ENCODE results near the gene UFL1.

Gene UFL1

DNA sequence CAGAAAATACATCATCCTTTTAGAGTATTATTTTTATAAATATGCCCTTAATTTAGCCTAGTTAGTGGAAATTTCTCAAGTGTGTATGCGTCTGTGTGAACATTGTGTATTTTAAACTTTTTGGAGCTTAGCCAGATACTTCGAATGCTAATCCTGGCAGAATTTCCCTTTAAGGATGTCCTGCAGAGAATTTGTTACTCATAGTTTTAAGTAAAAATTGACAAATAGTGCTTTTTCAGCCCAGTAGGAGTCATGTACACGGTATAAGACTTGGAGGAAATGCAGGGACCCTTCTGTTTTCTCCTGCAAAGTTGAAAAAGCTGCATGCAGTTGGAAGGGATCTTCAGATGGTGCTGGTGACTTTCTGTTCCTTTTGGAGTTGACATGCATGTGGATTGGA, 41.3 kb downstream of the UFL1 start, which contains the start of gene FHL5:
FHL5 (plus strand) TSS at position 243 of the 400 bp plus-strand sequence. CDS start 40,486 bp downstream, outside the sequence.
- POLR2A ChIA-PET = no interaction called here
- no peak within 1 kb of the TSS for H3K4me3 ChIP-seq (ENCODE audit: low read depth, low read length)
- CTCF ChIA-PET = no interaction called here
- DNase-seq (ENCODE audit: low read depth, low spot score) = no peak
- TF ChIP-seq, protein P1, sequence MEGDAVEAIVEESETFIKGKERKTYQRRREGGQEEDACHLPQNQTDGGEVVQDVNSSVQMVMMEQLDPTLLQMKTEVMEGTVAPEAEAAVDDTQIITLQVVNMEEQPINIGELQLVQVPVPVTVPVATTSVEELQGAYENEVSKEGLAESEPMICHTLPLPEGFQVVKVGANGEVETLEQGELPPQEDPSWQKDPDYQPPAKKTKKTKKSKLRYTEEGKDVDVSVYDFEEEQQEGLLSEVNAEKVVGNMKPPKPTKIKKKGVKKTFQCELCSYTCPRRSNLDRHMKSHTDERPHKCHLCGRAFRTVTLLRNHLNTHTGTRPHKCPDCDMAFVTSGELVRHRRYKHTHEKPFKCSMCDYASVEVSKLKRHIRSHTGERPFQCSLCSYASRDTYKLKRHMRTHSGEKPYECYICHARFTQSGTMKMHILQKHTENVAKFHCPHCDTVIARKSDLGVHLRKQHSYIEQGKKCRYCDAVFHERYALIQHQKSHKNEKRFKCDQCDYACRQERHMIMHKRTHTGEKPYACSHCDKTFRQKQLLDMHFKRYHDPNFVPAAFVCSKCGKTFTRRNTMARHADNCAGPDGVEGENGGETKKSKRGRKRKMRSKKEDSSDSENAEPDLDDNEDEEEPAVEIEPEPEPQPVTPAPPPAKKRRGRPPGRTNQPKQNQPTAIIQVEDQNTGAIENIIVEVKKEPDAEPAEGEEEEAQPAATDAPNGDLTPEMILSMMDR (IDR thresholded peaks at IDR 0.05; ENCODE audit: insufficient read depth, low read length, missing control alignments) = no peak

DNA sequence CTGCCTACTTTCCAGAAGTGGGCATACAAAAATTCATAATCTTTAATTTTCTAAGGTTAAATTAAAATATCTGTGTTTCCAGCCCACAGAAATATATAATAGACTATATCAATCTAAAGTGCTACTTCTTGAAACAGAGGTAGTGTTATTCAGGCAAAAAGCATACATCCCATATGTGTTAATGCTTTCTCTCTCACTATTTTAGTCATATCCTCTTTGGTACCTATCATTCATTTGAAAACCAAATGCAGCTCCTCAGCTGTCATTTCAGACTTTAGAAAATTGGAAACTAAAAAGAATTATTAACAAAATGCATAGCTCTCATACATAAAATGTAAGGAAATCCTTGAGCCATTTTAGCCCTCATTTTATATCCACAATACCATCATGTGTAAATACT, 42.2 kb downstream of the UFL1 start:
- TF ChIP-seq, protein P1 (IDR thresholded peaks at IDR 0.05; ENCODE audit: insufficient read depth, low read length, missing control alignments) = no peak
- POLR2A ChIA-PET = no interaction called here
- H3K4me3 ChIP-seq (ENCODE audit: low read depth, low read length) = no peak overlapping the region
- DNase-seq (ENCODE audit: low read depth, low spot score) = no peak
- CTCF ChIA-PET = no interaction called here

DNA sequence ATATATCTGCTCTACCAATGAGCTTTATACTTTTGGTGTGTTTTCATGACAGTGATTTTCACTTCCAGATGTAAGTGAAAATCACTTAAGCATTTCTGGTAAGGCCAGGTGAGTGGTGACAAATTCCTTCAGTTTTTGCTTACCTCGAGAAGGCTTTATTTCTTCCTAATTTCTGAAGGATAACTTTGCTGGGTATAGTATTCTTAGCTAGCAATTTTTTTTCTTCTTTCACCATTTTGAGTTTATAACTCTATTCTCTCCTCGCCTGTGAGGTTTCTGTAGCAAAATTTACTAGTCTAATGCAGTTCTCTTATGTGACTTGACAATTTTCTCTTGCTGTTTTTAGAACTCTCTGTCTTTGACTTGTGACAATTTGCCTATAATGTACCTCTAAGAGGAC, 48.4 kb downstream of the UFL1 start:
- TF ChIP-seq, protein P1 (IDR thresholded peaks at IDR 0.05; ENCODE audit: insufficient read depth, low read length, missing control alignments) = no peak
- no peak for DNase-seq (ENCODE audit: low read depth, low spot score)
- ChIA-PET POLR2A (no interaction called here), CTCF (no interaction called here)
- no peak overlapping the region for H3K4me3 ChIP-seq (ENCODE audit: low read depth, low read length)

DNA sequence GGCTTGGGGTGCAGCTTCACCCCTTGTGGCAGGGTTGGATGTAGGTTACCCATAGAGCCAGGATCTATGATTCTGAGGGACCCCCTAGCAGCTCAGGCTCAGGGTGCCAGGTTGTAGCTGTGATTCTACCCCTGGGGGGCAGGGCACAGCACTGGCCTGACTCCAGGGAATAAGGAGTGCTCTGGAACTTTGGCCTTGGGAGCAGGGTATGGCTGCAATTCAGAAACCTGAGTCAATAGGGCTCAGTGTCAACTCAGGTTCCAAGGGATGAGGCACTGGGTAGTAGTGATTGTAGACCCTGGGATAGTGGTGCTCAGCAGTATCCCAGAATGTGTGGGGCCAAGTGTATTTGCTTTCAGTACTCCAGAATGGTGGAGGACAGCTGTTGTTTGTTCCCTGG, 49.9 kb downstream of the UFL1 start:
- no peak for DNase-seq (ENCODE audit: low read depth, low spot score)
- POLR2A ChIA-PET = no interaction called here
- TF ChIP-seq, protein P1 (IDR thresholded peaks at IDR 0.05; ENCODE audit: insufficient read depth, low read length, missing control alignments) = no peak
- CTCF ChIA-PET = no interaction called here
- H3K4me3 ChIP-seq (ENCODE audit: low read depth, low read length) = no peak overlapping the region

DNA sequence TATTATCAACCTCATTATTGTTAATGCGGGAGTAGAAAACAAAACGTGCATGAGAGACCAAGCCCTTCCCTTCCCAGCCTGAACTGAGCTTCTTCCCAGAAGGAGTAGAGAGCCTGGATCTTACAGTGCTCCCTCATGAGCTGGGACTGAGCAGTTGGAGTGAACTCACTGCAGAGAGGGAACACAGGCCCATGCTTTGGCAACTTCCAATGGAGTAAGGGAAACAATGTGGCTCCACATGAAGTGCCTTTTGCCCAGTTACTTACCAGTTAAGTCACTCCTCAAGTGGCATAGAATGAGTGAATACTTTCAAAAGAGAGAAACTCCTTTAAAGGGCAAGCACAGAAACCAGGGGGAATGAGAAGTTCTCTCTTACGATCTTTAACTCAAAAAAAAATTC, 53.8 kb downstream of the UFL1 start:
- TF ChIP-seq, protein P1 (IDR thresholded peaks at IDR 0.05; ENCODE audit: insufficient read depth, low read length, missing control alignments) = no peak
- no peak for DNase-seq (ENCODE audit: low read depth, low spot score)
- POLR2A ChIA-PET = no interaction called here
- CTCF ChIA-PET = no interaction called here
- H3K4me3 ChIP-seq (ENCODE audit: low read depth, low read length) = no peak overlapping the region

DNA sequence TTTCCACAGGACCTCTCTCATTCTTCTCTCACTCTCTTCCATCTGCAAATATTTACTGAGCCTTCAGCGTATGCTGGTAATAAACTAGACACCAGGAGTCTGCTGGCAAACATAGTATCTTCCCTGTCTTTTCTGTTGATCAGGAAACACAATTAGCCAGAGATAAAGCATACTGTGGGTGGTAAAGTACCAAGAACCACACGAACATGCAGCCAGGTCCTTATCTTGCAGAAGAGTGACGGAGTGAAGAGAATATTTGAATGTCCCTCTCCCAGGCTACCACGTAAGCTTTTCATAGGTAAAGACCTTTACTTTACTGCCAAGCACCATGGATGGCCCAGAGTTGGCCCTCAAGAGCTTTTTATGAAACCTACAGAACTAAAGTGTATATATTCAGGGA, 54.6 kb downstream of the UFL1 start:
- CTCF ChIA-PET = no interaction called here
- POLR2A ChIA-PET = no interaction called here

More for the DNA sequence above, 54.6 kb downstream of the UFL1 start:
- no peak overlapping the region for H3K4me3 ChIP-seq (ENCODE audit: low read depth, low read length)
- TF ChIP-seq, protein P1 (IDR thresholded peaks at IDR 0.05; ENCODE audit: insufficient read depth, low read length, missing control alignments) = no peak
- no peak for DNase-seq (ENCODE audit: low read depth, low spot score)
